ENCODE measurements around the gene ASCC2. TPM values are rescaled to one million over a fixed set of nuclear protein-coding genes. Genes with fewer than 3 reads are reported as not detected.

The ASCC2 gene
- total and polyA plus RNA-seq, 2 of the 4 experiments (the other 2 are of a cell fraction) = 40.0 to 62.2 TPM

GRCh38 chr22:29790061-29790460, 48.0 kb downstream of the ASCC2 start:
- no peak overlapping the region for H2AK9ac ChIP-seq (replicated peaks; ENCODE audit: low read depth, low read length, poor library complexity)
- no peak overlapping the region for H3K4ac ChIP-seq (ENCODE audit: low read depth, low read length)
- DNase-seq (no peak), ATAC-seq (ENCODE audit: low read depth) (no peak)
- no peaks in the 10 kb centered on the region for H4K20me1 ChIP-seq (ENCODE audit: insufficient read depth, low read length)
- H2AK5ac ChIP-seq (ENCODE audit: low read depth, low read length) = no peak overlapping the region
- dilution Hi-C loops (cut with HindIII; ENCODE audit: low sequenced_read_pairs, unreplicated experiment) (no loop called here), intact Hi-C loops (cut with micrococcal nuclease) (no loop called here), in situ Hi-C loops (cut with MboI; ENCODE audit: low sequenced_read_pairs) (no loop called here)
- TF ChIP-seq RCOR1 (IDR thresholded peaks at IDR 0.05; ENCODE audit: insufficient replicate concordance, low read length) (no peak), RFX5 (IDR thresholded peaks at IDR 0.05; ENCODE audit: low read depth, low read length) (no peak), NFE2L2 (IDR thresholded peaks at IDR 0.05; ENCODE audit: low read depth, low read length) (no peak), ELK1 (IDR thresholded peaks at IDR 0.05; ENCODE audit: borderline replicate concordance, low read depth, low read length) (no peak), MAFK (IDR thresholded peaks at IDR 0.05; ENCODE audit: low read depth, low read length) (no peak), POLR2A (IDR thresholded peaks at IDR 0.05; ENCODE audit: low read depth, low read length) (no peak), MAZ (IDR thresholded peaks at IDR 0.05; ENCODE audit: borderline replicate concordance, low read depth, low read length) (no peak), USF2 (IDR thresholded peaks at IDR 0.05; ENCODE audit: low read depth, low read length) (no peak), FOS (IDR thresholded peaks at IDR 0.05; ENCODE audit: low read depth, low read length) (no peak), BHLHE40 (IDR thresholded peaks at IDR 0.05; ENCODE audit: low read depth, low read length) (no peak), CTCF (conservative IDR thresholded peaks at IDR 0.05; ENCODE audit: low read depth, low read length) (no peak), RAD21 (IDR thresholded peaks at IDR 0.05; ENCODE audit: low read length) (no peak), CEBPB (IDR thresholded peaks at IDR 0.05; ENCODE audit: low read depth, low read length) (no peak), SMC3 (IDR thresholded peaks at IDR 0.05; ENCODE audit: low read depth, low read length) (no peak), MXI1 (IDR thresholded peaks at IDR 0.05; ENCODE audit: borderline replicate concordance, low read depth, low read length) (no peak), CHD1 (IDR thresholded peaks at IDR 0.05; ENCODE audit: low read depth, low read length) (no peak)
- no peak overlapping the region for H3K56ac ChIP-seq (ENCODE audit: extremely low read depth, insufficient read depth, low read length)
- H3K4me2 ChIP-seq (ENCODE audit: low read depth, low read length) = no peak overlapping the region
- BruUV-seq (replicated peaks) = no TSS peak
- ChIA-PET CTCF (no interaction called here), POLR2A (ENCODE audit: unreplicated experiment) (no interaction called here)
- no peaks in the 10 kb centered on the region for H3K9me1 ChIP-seq (ENCODE audit: insufficient read depth, low read length)
- H3K9ac ChIP-seq (ENCODE audit: low read depth, low read length) = no peak overlapping the region
- H4K5ac ChIP-seq (ENCODE audit: low read depth, low read length) = no peak overlapping the region
- no peaks in the 10 kb centered on the region for H3K79me1 ChIP-seq (ENCODE audit: low read depth in 1 of 2, low read length in 2 of 2)
- H3K9me3 ChIP-seq (ENCODE audit: control insufficient read depth, insufficient read depth, low read length) = no peaks in the 10 kb centered on the region
- H4K8ac ChIP-seq (ENCODE audit: low read depth in 2 of 2, low read length in 2 of 2) = no peak overlapping the region
- no peak overlapping the region for H3K14ac ChIP-seq (replicated peaks; ENCODE audit: low read depth, low read length)
- peaks cover 53% of the 10 kb centered on the region for H3K36me3 ChIP-seq (ENCODE audit: control insufficient read depth, insufficient read depth, low read length)
- H3K4me1 ChIP-seq (ENCODE audit: control insufficient read depth, insufficient read depth, low read length) = no peaks in the 10 kb centered on the region
- H2BK120ac ChIP-seq (ENCODE audit: low read depth, low read length) = no peak overlapping the region
- H2BK5ac ChIP-seq (ENCODE audit: low read depth, low read length, poor library complexity, severe bottlenecking) = no peak overlapping the region
- H2BK15ac ChIP-seq (ENCODE audit: low read depth, low read length) = no peak overlapping the region
- no peak overlapping the region for H2AFZ ChIP-seq (replicated peaks; ENCODE audit: low read length, poor library complexity)
- H3K4me3 ChIP-seq (ENCODE audit: insufficient read depth, low read depth, low read length) = no peak overlapping the region
- no peaks in the 10 kb centered on the region for H3K27me3 ChIP-seq (ENCODE audit: control insufficient read depth, insufficient read depth, low read length)
- H3K18ac ChIP-seq (ENCODE audit: low read depth, low read length) = no peak overlapping the region
- no peak overlapping the region for H3K23ac ChIP-seq (ENCODE audit: low read depth, low read length)
- no peak overlapping the region for H4K91ac ChIP-seq (ENCODE audit: insufficient read depth, low read depth, low read length)
- 93% methylated on average over 3 of the region's 5 CpGs; no CpG with 5 or more reads in 1 of the 2 experiments for WGBS, 2 experiments (ENCODE audit: extremely low coverage in 2 of 2, insufficient read length in 1 of 2)
- no peak overlapping the region for H3K27ac ChIP-seq (ENCODE audit: insufficient read depth, low read length)
- no peak overlapping the region for H2BK20ac ChIP-seq (ENCODE audit: low read depth, low read length)

All from IMR-90 (cell line).